GM21528 (cell line): ENCODE results near the gene FOXS1.
"Not testable (repeated sequence)": the region's sequence is repeated elsewhere in the genome, so short reads cannot be mapped to it uniquely, and the experiment has no call there.

Experiments
- ATAC-seq: cut with Tn5 transposase; IDR thresholded peaks from one replicate; pipeline ENCODE4 v1.9.1; 2021; ENCODE audit warnings: mild to moderate bottlenecking, moderate library complexity; ENCODE audit not compliant: unreplicated experiment, low FRiP score

The FOXS1 gene

GRCh38 chr20:31840906-31841816 is 4.2 kb downstream of the FOXS1 start:
- ATAC-seq: no peak

GRCh38 chr20:31839782-31840487 is 5.5 kb downstream of the FOXS1 start:
- no peak for ATAC-seq

- ATAC-seq: no peak
These were observed 6.6 kb downstream of the FOXS1 start for GRCh38 chr20:31838646-31839292.

GRCh38 chr20:31837896-31838397 is 7.5 kb downstream of the FOXS1 start:
- ATAC-seq: no peak

- no peak for ATAC-seq
These were observed 8.4 kb downstream of the FOXS1 start for GRCh38 chr20:31836853-31837608.

GRCh38 chr20:31835977-31836852 is 9.2 kb downstream of the FOXS1 start:
- ATAC-seq: no peak

- ATAC-seq: no peak
These were observed 9.8 kb downstream of the FOXS1 start for GRCh38 chr20:31835554-31835953.

GRCh38 chr20:31833931-31834521 is 11.4 kb downstream of the FOXS1 start:
- no peak for ATAC-seq

- no peak for ATAC-seq
These were observed 12.1 kb downstream of the FOXS1 start for GRCh38 chr20:31833130-31833930.

GRCh38 chr20:31831771-31832306 is 13.6 kb downstream of the FOXS1 start:
- no peak for ATAC-seq

- no peak for ATAC-seq
These were observed 14.2 kb downstream of the FOXS1 start for GRCh38 chr20:31831211-31831610.

GRCh38 chr20:31830406-31830981 is 14.9 kb downstream of the FOXS1 start:
- no peak for ATAC-seq

GRCh38 chr20:31829731-31830130 is 15.7 kb downstream of the FOXS1 start:
- no peak for ATAC-seq

- ATAC-seq: not testable (repeated sequence)
These were observed 17.4 kb downstream of the FOXS1 start for GRCh38 chr20:31828016-31828415.

- no peak for ATAC-seq
These were observed 18.3 kb downstream of the FOXS1 start for GRCh38 chr20:31827059-31827458.

- ATAC-seq: no peak
These were observed 19.3 kb downstream of the FOXS1 start for GRCh38 chr20:31826074-31826473.

GRCh38 chr20:31824554-31825313 is 20.7 kb downstream of the FOXS1 start:
- no peak for ATAC-seq
